Osteocyte (in vitro differentiated cells): ENCODE data around the gene PTPRD. TPM values are rescaled to one million over a fixed set of nuclear protein-coding genes. Genes with fewer than 3 reads are reported as not detected.

Experiments used
- DNase-seq: peaks from one replicate; pipeline ENCODE4 v3.0.0; 2021; ENCODE audit warnings: mixed read lengths; ENCODE audit not compliant: unreplicated experiment; ENCODE audit errors: extremely low spot score
- H3K27ac Mint-ChIP-seq: one replicate; pipeline ENCODE4 v1.8.0; 2021; ENCODE audit warnings: mild to moderate bottlenecking, mixed read lengths; ENCODE audit not compliant: unreplicated experiment
- H3K27me3 Mint-ChIP-seq: one replicate; pipeline ENCODE4 v1.8.0; 2021; ENCODE audit warnings: mixed read lengths; ENCODE audit not compliant: unreplicated experiment
- H3K36me3 Mint-ChIP-seq: one replicate; pipeline ENCODE4 v1.8.0; 2021; ENCODE audit warnings: mixed read lengths; ENCODE audit not compliant: unreplicated experiment
- H3K4me1 Mint-ChIP-seq: one replicate; pipeline ENCODE4 v1.8.0; 2021; ENCODE audit warnings: mixed read lengths; ENCODE audit not compliant: unreplicated experiment
- H3K4me3 Mint-ChIP-seq: one replicate; pipeline ENCODE4 v1.8.0; 2021; ENCODE audit warnings: mild to moderate bottlenecking, moderate library complexity, mixed read lengths; ENCODE audit not compliant: unreplicated experiment
- H3K9me3 Mint-ChIP-seq: one replicate; pipeline ENCODE4 v1.8.0; 2021; ENCODE audit warnings: mixed read lengths; ENCODE audit not compliant: unreplicated experiment
- total RNA-seq: library from RNA; stranded (reverse); gene quantifications from 2 replicates; pipeline ENCODE4 v1.2.1, GENCODE V29; 2021
- TF ChIP-seq, protein P1 (sequence below): fragments of 200-600 bp; sonication (generic); IDR thresholded peaks from 2 replicates; pipeline ENCODE4 v1.5.0; 2021; ENCODE audit warnings: antibody characterized with exemption, mild to moderate bottlenecking, moderate library complexity

The PTPRD gene
- total RNA-seq, 1 donor from 2014 or later, result 5.4 TPM

DNA sequence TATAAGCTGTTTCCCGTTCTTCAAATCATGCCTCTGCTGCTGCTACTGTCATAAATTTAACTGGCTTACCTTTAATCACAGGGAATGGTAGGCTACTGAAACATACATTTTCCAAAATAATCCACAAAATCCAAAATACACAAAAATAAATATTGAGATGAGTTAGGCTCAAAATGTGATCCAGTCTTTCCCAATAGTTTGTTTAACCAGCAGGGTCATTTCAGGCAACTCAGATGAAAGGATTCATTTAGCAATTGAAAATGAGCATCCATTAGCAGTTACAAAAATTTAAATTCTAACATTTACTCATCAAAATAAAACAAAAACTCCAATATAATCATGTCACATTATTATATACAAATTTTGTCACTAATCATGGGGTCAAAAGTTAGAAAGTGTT is 1797.6 kb downstream of the PTPRD start:
- Mint-ChIP-seq H3K9me3 (no peaks in the 10 kb centered on the region), H3K27ac (no peak overlapping the region), H3K27me3 (no peaks in the 10 kb centered on the region), H3K4me1 (no peaks in the 10 kb centered on the region), H3K36me3 (no peaks in the 10 kb centered on the region), H3K4me3 (no peak overlapping the region)
- TF ChIP-seq, protein P1, sequence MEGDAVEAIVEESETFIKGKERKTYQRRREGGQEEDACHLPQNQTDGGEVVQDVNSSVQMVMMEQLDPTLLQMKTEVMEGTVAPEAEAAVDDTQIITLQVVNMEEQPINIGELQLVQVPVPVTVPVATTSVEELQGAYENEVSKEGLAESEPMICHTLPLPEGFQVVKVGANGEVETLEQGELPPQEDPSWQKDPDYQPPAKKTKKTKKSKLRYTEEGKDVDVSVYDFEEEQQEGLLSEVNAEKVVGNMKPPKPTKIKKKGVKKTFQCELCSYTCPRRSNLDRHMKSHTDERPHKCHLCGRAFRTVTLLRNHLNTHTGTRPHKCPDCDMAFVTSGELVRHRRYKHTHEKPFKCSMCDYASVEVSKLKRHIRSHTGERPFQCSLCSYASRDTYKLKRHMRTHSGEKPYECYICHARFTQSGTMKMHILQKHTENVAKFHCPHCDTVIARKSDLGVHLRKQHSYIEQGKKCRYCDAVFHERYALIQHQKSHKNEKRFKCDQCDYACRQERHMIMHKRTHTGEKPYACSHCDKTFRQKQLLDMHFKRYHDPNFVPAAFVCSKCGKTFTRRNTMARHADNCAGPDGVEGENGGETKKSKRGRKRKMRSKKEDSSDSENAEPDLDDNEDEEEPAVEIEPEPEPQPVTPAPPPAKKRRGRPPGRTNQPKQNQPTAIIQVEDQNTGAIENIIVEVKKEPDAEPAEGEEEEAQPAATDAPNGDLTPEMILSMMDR, result no peak
- DNase-seq, result no peak

DNA sequence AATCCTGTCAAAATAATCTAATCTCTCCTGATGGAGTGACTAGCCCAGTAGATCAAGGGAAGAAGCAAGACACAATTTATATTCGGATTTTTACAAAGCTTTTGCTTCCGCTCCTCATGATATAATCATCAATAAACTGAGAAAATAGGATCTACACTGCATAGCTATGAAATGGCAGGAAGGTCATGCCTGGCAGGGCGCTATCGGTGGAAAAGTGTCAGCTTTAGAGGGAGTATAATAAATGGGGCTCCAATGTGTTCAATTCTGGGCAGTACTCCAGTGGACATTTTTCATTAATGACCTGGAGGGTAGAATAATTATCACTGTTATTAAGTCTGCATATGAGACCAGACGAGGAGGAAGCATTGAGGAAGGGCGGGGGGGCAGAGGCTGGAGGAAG is 1799.9 kb downstream of the PTPRD start:
- no peak for DNase-seq
- Mint-ChIP-seq H3K36me3 (no peaks in the 10 kb centered on the region), H3K27me3 (no peaks in the 10 kb centered on the region), H3K9me3 (no peaks in the 10 kb centered on the region), H3K4me1 (no peaks in the 10 kb centered on the region), H3K4me3 (no peak overlapping the region), H3K27ac (no peak overlapping the region)
- TF ChIP-seq, protein P1, result no peak

DNA sequence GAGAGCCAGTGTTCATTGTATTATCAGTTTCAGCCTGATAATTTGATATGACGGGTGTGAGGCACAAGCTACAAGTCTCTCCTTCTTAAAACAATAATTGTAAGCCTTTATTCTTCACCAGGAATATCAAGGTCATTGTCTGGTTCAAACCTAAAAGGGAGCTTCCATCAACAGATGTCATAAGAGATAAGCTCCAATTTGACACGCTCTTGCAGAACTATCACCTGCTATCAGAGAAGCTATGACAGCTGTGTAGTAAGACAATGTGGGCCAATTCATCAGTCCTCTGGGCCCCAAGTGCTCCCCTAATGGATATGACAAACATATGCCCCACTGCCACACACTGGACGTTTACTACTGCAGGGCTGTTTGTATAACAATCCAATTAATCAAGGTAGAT is 1803.1 kb downstream of the PTPRD start:
- no peaks in the 10 kb centered on the region for H3K4me1 Mint-ChIP-seq
- H3K27me3 Mint-ChIP-seq, result no peaks in the 10 kb centered on the region
- H3K9me3 Mint-ChIP-seq, result no peaks in the 10 kb centered on the region
- H3K36me3 Mint-ChIP-seq, result no peaks in the 10 kb centered on the region
- TF ChIP-seq, protein P1, result no peak
- H3K27ac Mint-ChIP-seq, result no peak overlapping the region
- no peak for DNase-seq
- H3K4me3 Mint-ChIP-seq, result no peak overlapping the region

DNA sequence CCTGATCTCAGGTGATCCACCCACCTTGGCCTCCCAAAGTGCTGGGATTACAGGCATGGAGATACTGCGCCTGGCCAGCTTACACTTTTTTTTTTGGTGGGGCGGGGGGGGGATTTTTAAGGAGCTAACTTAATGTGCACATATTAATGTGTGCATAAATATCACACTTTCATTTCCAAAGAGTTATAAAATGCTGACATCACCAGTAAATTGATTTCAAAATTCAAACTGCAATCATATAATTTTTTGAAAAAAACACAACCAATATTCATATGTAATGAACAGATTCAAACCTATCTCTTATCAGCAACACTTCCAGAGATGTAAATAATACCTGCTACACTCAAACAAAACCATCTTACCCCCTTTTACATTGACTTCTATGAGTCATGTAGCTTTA is 1806.7 kb downstream of the PTPRD start:
- no peaks in the 10 kb centered on the region for H3K36me3 Mint-ChIP-seq
- no peak overlapping the region for H3K4me3 Mint-ChIP-seq
- TF ChIP-seq, protein P1, result no peak
- H3K27me3 Mint-ChIP-seq, result no peaks in the 10 kb centered on the region
- no peak overlapping the region for H3K27ac Mint-ChIP-seq
- no peaks in the 10 kb centered on the region for H3K4me1 Mint-ChIP-seq
- H3K9me3 Mint-ChIP-seq, result no peaks in the 10 kb centered on the region
- no peak for DNase-seq

DNA sequence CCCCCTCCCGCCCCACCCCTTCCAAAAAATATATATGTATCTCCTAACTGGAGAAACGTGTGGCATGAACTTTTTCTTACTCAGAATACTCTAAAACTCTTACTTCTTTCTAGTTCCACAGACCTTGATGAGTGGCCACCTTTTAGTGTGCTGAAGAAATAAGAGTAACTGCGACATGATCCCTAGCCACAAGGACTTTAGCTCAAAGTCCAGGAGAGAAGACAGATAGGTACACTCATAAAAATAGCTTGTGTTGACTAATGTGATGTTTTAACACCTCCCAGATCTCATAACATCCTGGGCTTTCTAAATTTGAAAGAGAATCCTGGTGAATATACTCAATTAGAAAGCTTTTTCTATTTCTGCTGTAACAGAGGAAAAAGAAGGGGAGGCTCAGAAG is 1808.2 kb downstream of the PTPRD start:
- no peaks in the 10 kb centered on the region for H3K4me1 Mint-ChIP-seq
- no peak overlapping the region for H3K27ac Mint-ChIP-seq
- no peaks in the 10 kb centered on the region for H3K36me3 Mint-ChIP-seq
- DNase-seq, result no peak
- TF ChIP-seq, protein P1, result no peak
- no peak overlapping the region for H3K4me3 Mint-ChIP-seq
- no peaks in the 10 kb centered on the region for H3K9me3 Mint-ChIP-seq
- H3K27me3 Mint-ChIP-seq, result no peaks in the 10 kb centered on the region
